ENCODE data around the gene NPVF.

DNA sequence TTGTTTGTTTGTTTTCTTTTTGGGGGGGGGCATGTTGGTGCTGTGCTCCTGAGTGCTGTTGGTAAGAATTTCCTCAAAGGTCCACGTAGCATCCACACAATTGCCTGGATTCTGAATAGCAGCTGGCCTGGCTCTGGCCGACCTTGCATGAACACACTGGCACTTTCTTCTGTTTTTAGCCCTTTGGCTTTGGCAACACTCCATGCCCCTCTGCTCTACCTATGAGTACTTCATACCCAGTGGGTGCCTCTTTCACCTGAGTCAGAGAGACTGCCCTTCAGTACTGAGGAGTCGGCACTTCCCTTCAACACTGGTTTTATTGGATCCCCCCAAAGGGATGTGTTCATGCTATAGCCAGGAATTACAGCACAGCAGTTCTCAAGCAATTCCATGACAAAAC, 7.2 kb upstream of the NPVF start:
- TF ChIP-seq MAX (IDR thresholded peaks at IDR 0.05) (no peak), RAD21 (IDR thresholded peaks at IDR 0.05; ENCODE audit: low read depth) (no peak), CREB1 (IDR thresholded peaks at IDR 0.05; ENCODE audit: low read depth) (no peak), EP300 (IDR thresholded peaks at IDR 0.05; ENCODE audit: borderline replicate concordance) (no peak), FOXM1 (IDR thresholded peaks at IDR 0.05; ENCODE audit: borderline replicate concordance, low read depth) (no peak), CEBPB (IDR thresholded peaks at IDR 0.05) (no peak)
- TF ChIP-seq, protein P1, sequence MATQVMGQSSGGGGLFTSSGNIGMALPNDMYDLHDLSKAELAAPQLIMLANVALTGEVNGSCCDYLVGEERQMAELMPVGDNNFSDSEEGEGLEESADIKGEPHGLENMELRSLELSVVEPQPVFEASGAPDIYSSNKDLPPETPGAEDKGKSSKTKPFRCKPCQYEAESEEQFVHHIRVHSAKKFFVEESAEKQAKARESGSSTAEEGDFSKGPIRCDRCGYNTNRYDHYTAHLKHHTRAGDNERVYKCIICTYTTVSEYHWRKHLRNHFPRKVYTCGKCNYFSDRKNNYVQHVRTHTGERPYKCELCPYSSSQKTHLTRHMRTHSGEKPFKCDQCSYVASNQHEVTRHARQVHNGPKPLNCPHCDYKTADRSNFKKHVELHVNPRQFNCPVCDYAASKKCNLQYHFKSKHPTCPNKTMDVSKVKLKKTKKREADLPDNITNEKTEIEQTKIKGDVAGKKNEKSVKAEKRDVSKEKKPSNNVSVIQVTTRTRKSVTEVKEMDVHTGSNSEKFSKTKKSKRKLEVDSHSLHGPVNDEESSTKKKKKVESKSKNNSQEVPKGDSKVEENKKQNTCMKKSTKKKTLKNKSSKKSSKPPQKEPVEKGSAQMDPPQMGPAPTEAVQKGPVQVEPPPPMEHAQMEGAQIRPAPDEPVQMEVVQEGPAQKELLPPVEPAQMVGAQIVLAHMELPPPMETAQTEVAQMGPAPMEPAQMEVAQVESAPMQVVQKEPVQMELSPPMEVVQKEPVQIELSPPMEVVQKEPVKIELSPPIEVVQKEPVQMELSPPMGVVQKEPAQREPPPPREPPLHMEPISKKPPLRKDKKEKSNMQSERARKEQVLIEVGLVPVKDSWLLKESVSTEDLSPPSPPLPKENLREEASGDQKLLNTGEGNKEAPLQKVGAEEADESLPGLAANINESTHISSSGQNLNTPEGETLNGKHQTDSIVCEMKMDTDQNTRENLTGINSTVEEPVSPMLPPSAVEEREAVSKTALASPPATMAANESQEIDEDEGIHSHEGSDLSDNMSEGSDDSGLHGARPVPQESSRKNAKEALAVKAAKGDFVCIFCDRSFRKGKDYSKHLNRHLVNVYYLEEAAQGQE (IDR thresholded peaks at IDR 0.05; ENCODE audit: low read depth) = no peak
